SU-DHL-6 (cell line): Measurements from ENCODE around the gene TRIM6.

Source experiments
- EZH2phosphoT487 ChIP-seq: fragments of 200-600 bp; sonication (generic), shearing (Covaris generic); conservative IDR thresholded peaks from 2 replicates; pipeline ENCODE4 v1.6.1; 2018; ENCODE audit warnings: mild to moderate bottlenecking, antibody characterized with exemption, low read length, moderate library complexity, mixed read lengths
- TF ChIP-seq, protein P1 (sequence below): fragments of 200-600 bp; sonication (generic); IDR thresholded peaks from one replicate; pipeline ENCODE4 v1.5.1; 2017; ENCODE audit warnings: antibody characterized with exemption, mild to moderate bottlenecking, low read length, moderate library complexity; ENCODE audit not compliant: insufficient read depth, poor library complexity, severe bottlenecking

DNA sequence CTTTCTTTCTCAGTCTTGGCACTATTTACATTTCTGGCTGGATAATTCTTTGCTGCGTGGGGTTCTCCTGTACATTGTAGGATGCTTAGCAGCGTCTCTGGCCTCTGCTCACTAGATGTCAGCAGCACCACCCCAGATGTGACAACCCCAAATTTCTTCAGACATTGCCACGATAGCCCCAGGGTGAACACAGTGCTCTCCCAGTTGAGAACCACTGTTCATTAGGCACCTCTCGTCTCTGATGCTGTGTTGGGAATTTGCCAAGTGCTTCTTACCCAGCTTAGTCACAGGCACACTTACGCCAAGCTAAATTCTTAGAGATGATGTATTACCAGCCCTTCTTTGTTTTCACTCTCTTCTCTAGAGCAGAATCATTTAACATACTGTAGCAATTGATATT, 9.4 kb downstream of the TRIM6 start:
- TF ChIP-seq, protein P1, sequence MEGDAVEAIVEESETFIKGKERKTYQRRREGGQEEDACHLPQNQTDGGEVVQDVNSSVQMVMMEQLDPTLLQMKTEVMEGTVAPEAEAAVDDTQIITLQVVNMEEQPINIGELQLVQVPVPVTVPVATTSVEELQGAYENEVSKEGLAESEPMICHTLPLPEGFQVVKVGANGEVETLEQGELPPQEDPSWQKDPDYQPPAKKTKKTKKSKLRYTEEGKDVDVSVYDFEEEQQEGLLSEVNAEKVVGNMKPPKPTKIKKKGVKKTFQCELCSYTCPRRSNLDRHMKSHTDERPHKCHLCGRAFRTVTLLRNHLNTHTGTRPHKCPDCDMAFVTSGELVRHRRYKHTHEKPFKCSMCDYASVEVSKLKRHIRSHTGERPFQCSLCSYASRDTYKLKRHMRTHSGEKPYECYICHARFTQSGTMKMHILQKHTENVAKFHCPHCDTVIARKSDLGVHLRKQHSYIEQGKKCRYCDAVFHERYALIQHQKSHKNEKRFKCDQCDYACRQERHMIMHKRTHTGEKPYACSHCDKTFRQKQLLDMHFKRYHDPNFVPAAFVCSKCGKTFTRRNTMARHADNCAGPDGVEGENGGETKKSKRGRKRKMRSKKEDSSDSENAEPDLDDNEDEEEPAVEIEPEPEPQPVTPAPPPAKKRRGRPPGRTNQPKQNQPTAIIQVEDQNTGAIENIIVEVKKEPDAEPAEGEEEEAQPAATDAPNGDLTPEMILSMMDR = no peak
- no peak for TF ChIP-seq EZH2phosphoT487
